ENCODE data around the gene OPRPN.

The OPRPN gene, protein sequence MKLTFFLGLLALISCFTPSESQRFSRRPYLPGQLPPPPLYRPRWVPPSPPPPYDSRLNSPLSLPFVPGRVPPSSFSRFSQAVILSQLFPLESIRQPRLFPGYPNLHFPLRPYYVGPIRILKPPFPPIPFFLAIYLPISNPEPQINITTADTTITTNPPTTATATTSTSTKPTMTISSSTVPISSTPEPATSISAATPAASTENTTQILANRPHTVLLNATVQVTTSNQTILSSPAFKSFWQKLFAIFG

GRCh38 chr4:70397580-70397979, at the start of gene OPRPN:
TSS of gene OPRPN (plus strand) at chr4:70397940. CDS start at chr4:70399286, 1,346 bp downstream.
- DNase-seq = no peak

DNA sequence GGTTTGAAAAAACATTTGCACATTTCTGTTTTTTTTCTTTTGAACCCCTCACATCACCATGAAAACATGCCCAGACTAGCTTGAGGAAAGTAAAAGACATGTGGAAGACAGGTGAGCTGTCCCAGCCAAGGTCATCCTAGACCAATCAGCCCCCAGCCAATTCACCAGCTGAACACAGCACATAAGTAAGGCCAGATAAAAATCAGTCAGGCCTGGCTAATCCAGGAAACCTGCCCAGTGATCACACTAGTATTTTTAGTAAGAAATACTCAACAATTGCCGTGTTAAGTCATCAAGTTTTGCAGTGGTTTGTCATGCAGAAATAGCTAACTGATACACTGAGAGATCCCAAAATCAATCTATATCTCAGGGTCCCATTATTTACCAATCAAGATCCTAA, 41.6 kb upstream of the OPRPN start:
- DNase-seq = no peak

DNA sequence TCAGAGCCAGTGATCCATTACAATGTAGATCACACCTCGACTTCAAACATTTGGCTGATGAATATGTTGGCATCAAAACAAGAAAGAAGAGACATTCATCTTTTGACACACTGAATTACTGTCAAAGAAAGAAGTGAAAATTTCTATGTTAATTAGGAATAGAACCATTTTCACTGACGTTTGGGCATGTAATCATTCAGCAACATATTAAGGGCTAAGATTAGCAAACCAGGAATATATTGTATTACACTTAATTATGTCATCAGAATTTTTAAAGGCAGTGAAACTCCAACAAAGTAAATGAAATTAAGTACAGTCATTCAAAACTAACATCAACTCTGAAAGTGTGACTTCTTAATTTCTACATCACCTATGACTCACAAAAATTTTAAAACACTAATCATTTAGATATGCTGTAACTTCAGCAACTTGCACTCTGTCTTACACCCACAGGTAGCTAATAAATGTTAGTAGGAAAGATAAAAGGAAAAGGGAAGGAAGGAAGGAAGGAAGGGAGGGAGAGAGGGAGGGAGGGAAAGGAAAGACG, 38.6 kb upstream of the OPRPN start:
- DNase-seq = no peak

DNA sequence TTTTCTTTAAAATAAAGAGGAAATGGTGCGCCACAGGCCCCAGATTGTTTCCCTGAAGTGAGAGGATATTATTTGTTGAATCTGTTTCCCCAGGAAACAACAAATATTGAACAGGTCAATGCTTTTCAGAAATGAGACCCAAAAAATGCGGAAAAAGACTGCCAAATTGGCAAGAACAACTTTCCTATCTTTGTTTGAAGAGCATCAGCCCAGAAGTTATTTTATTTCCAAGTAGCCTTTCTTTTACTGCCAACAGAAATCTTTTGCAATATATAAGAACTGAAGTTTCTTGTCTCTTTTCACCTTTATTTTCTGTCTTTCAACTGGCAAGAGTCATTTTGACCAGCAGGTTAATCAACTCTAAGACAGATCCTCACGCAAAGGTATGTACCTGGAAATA, 37.3 kb upstream of the OPRPN start, which contains the start of gene SMR3A:
TSS of gene SMR3A (plus strand) at position 301 of the 400 bp plus-strand sequence. CDS start 1,356 bp downstream, outside the sequence.
- DNase-seq = no peak

- no peak for DNase-seq
Measured at GRCh38 chr4:70364002-70364401, 33.7 kb upstream of the OPRPN start.

- DNase-seq = no peak
Measured at GRCh38 chr4:70365479-70365878, 32.3 kb upstream of the OPRPN start.

GRCh38 chr4:70367813-70368212, 29.9 kb upstream of the OPRPN start:
- no peak for DNase-seq

- no peak for DNase-seq
Measured at GRCh38 chr4:70371987-70372386, 25.8 kb upstream of the OPRPN start.

DNA sequence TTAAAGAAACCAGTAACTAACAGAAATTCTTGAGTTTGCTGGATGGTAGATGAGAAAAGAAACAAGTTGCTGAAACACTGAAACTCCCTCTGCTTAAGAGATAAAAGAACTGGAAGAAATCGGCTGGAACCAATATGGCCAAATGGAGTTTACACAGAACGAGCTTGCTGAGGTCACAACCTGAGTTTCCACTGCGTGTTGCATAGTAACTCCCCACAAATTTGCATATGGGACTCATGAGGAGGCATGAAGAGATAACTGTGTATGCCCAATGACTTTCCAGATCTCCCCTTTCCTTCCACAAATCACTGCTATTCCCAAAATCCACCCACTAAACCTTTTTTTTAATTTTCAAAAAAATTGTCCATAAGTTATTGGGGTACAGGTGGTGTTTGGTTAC, 25.0 kb upstream of the OPRPN start:
- no peak for DNase-seq

DNA sequence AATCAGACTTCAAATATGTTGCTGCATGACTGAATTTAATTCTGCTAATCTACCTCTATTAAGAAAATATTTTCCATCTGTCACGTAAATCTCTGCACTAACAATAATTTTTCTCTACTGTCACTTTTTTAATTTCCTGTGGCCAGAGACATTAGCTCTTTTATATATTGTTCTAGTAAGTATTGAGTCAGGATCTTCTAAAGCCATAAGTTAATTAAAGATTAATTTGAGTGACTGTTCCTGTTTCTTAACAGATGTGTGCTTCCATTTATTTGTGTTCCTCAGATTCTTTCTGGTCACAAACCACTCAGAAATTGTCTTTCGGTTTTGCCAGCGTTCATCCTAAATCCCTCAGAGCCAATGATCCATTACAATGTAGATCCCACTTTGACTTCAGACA, 17.2 kb upstream of the OPRPN start:
- DNase-seq = no peak

GRCh38 chr4:70382691-70383181, 15.0 kb upstream of the OPRPN start, which contains the start of gene SMR3B:
TSS of gene SMR3B (plus strand) at chr4:70383131. CDS start at chr4:70384511, 1,380 bp downstream.
- DNase-seq = no peak

GRCh38 chr4:70392057-70392776, 5.5 kb upstream of the OPRPN start:
- no peak for DNase-seq

GRCh38 chr4:70399319-70399718, 1.6 kb downstream of the OPRPN start:
- DNase-seq = no peak

- no peak for DNase-seq
Measured at GRCh38 chr4:70402762-70403161, 5.0 kb downstream of the OPRPN start.

- no peak for DNase-seq
Measured at GRCh38 chr4:70405765-70406164, 8.0 kb downstream of the OPRPN start.

DNA sequence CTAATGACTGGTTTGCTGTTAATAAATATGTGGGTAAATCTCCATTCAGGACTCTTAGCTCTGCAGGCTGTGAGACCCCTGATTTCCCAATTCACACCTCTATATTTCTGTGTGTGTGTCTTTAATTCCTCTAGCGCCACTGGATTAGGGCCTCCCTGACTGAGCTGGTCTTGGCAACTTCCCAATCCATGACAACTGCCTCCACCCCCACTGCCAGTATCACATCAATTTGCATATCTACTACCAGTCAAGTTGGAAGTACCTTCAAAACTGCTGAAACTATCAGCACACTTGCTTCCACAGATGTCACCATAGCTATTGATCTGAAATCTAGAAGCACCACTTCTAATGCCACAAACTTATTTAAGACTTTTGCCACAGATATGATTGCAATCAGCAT, 27.6 kb downstream of the OPRPN start:
- DNase-seq = no peak

- no peak for DNase-seq
Measured at GRCh38 chr4:70426789-70427188, 29.0 kb downstream of the OPRPN start.

GRCh38 chr4:70437197-70437596, 39.5 kb downstream of the OPRPN start:
- no peak for DNase-seq

GRCh38 chr4:70442474-70442873, 44.7 kb downstream of the OPRPN start:
- DNase-seq = no peak

DNA sequence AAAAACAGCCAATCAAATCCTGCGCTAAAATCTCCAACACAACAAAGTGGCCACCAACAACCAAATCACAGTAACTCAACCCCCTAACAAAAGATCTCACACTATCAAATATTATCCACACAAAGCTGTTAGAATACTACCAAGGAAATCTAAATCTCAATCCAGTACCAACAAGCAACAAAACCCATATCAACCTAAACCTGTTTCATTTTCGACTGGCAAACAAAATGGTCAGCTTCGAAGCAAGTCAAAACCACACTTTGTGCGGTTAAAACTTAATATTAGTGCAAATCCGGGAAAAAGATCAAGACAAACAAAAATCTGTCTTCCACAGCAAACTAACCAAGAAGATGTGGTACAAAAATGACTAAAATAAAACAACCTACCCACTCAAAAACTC, 45.6 kb downstream of the OPRPN start:
- no peak for DNase-seq

- no peak for DNase-seq
Measured at GRCh38 chr4:70449220-70449619, 51.5 kb downstream of the OPRPN start.

GRCh38 chr4:70452946-70453345, 55.2 kb downstream of the OPRPN start:
- DNase-seq = no peak

All from HCEC 1CT (cell line).